ENCODE measurements around the gene PIP4P1.

Gene PIP4P1

GRCh38 chr14:20469890-20470602, 8.8 kb upstream of the PIP4P1 start:
- TF ChIP-seq ZNF70 (CRISPR knock-in tag; IDR thresholded peaks at IDR 0.05) = no peak
- TF ChIP-seq GLIS3 (CRISPR knock-in tag; IDR thresholded peaks at IDR 0.05) = no peak
- TF ChIP-seq CSRNP3 (CRISPR knock-in tag; IDR thresholded peaks at IDR 0.05) = no peak
- TF ChIP-seq PATZ1 (CRISPR knock-in tag; IDR thresholded peaks at IDR 0.05; ENCODE audit: borderline replicate concordance) = no peak
- no peak for TF ChIP-seq ZNF8 (CRISPR knock-in tag; IDR thresholded peaks at IDR 0.05)
- no peak for TF ChIP-seq ZFP3 (CRISPR knock-in tag; IDR thresholded peaks at IDR 0.05)
- TF ChIP-seq BACH2 (CRISPR knock-in tag; IDR thresholded peaks at IDR 0.05; ENCODE audit: borderline replicate concordance) = no peak
- TF ChIP-seq ZC3H10 (CRISPR knock-in tag; IDR thresholded peaks at IDR 0.05) = no peak
- no peak for TF ChIP-seq OSR1 (CRISPR knock-in tag; IDR thresholded peaks at IDR 0.05)
- no peak for TF ChIP-seq ISL1 (CRISPR knock-in tag; IDR thresholded peaks at IDR 0.05)
- no peak for TF ChIP-seq PPARA (CRISPR knock-in tag; IDR thresholded peaks at IDR 0.05; ENCODE audit: borderline replicate concordance)
- no peak for TF ChIP-seq ZNF565 (CRISPR knock-in tag; conservative IDR thresholded peaks at IDR 0.05; ENCODE audit: low read depth)
- no peak for TF ChIP-seq CSDC2 (CRISPR knock-in tag; IDR thresholded peaks at IDR 0.05)
- TF ChIP-seq SNAI2 (CRISPR knock-in tag; IDR thresholded peaks at IDR 0.05) = no peak
- no peak for TF ChIP-seq CREB5 (CRISPR knock-in tag; IDR thresholded peaks at IDR 0.05; ENCODE audit: low read depth)
- TF ChIP-seq TSHZ2 (CRISPR knock-in tag; IDR thresholded peaks at IDR 0.05) = no peak
- TF ChIP-seq TCF4 (CRISPR knock-in tag; IDR thresholded peaks at IDR 0.05; ENCODE audit: borderline replicate concordance) = no peak
- ATAC-seq = peak; percentile 65

- ATAC-seq = peak; percentile 98
- TF ChIP-seq CSDC2 (CRISPR knock-in tag; IDR thresholded peaks at IDR 0.05) (no peak), ZFP30 (CRISPR knock-in tag; IDR thresholded peaks at IDR 0.05) (no peak), ESRRG (CRISPR knock-in tag; IDR thresholded peaks at IDR 0.05) (no peak), ZNF565 (CRISPR knock-in tag; conservative IDR thresholded peaks at IDR 0.05; ENCODE audit: low read depth) (no peak), TCF4 (CRISPR knock-in tag; IDR thresholded peaks at IDR 0.05; ENCODE audit: borderline replicate concordance) (no peak), ZNF8 (CRISPR knock-in tag; IDR thresholded peaks at IDR 0.05) (no peak), ISL1 (CRISPR knock-in tag; IDR thresholded peaks at IDR 0.05) (no peak), SNAI2 (CRISPR knock-in tag; IDR thresholded peaks at IDR 0.05) (no peak)
Measured at GRCh38 chr14:20469242-20469889, 8.1 kb upstream of the PIP4P1 start, which contains the start of gene PNP. Gene PNP, plus strand, starts transcription at chr14:20469406. Its CDS starts 119 bp downstream, at chr14:20469525.

GRCh38 chr14:20468764-20469241, 7.6 kb upstream of the PIP4P1 start:
- TF ChIP-seq ZNF565 (CRISPR knock-in tag; conservative IDR thresholded peaks at IDR 0.05; ENCODE audit: low read depth) (no peak), ZFP3 (CRISPR knock-in tag; IDR thresholded peaks at IDR 0.05) (no peak), ARNTL (CRISPR knock-in tag; IDR thresholded peaks at IDR 0.05; ENCODE audit: borderline replicate concordance, low read depth) (no peak), OSR1 (CRISPR knock-in tag; IDR thresholded peaks at IDR 0.05) (no peak), POU6F1 (CRISPR knock-in tag; IDR thresholded peaks at IDR 0.05; ENCODE audit: borderline replicate concordance, low read depth) (no peak), ZFP30 (CRISPR knock-in tag; IDR thresholded peaks at IDR 0.05) (no peak), BACH2 (CRISPR knock-in tag; IDR thresholded peaks at IDR 0.05; ENCODE audit: borderline replicate concordance) (no peak), ZNF8 (CRISPR knock-in tag; IDR thresholded peaks at IDR 0.05) (no peak), ZNF70 (CRISPR knock-in tag; IDR thresholded peaks at IDR 0.05) (no peak), GLIS3 (CRISPR knock-in tag; IDR thresholded peaks at IDR 0.05) (no peak), PATZ1 (CRISPR knock-in tag; IDR thresholded peaks at IDR 0.05; ENCODE audit: borderline replicate concordance) (no peak), PPARA (CRISPR knock-in tag; IDR thresholded peaks at IDR 0.05; ENCODE audit: borderline replicate concordance) (no peak), TOX (CRISPR knock-in tag; IDR thresholded peaks at IDR 0.05; ENCODE audit: borderline replicate concordance) (no peak), TCF4 (CRISPR knock-in tag; IDR thresholded peaks at IDR 0.05; ENCODE audit: borderline replicate concordance) (no peak)
- ATAC-seq = peak; percentile 29

Measured in SK-N-SH treated with all-trans-retinoic acid at 6 μM for 48 hours (cell line).